Measurements from ENCODE around the gene AFF3. TPM values are rescaled to one million over a fixed set of nuclear protein-coding genes. Genes with fewer than 3 reads are reported as not detected.

Gene AFF3
- total and polyA plus RNA-seq, 2 donors (not counting 1 experiment from before 2014, with no cell fraction given) = 0.50 to 2.5 TPM

DNA sequence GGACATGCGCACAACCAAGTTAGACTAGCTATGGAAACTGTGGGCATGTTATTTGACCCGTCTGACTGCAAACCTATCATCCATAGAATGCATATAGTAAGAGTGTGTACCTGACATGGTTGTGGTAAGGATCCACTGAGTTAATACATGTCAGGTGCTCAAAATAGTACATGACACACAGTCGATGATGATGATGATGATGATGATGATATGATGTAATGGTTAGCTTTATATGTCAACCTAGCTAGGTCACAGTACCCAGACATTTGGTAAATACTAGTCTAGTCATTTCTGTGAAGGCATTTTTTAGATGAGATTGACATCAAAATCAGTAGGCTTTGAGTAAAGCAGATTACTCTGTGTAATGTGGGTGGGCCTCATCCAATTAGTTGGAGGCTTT, 204.1 kb downstream of the AFF3 start:
- Histone ChIP-seq H3K36me3 (ENCODE audit: control insufficient read depth, insufficient read depth, low read length) (no peaks in the 10 kb centered on the region), H3K4me3 (replicated peaks in 1 of 4; ENCODE audit: control extremely low read depth in 1 of 4, insufficient read depth in 1 of 4, low read depth in 3 of 4, low read length in 4 of 4) (no peak overlapping the region), H3K4me2 (ENCODE audit: extremely low read depth, insufficient read depth, low read length) (no peak overlapping the region), H3K4me1 (ENCODE audit: control insufficient read depth, extremely low read depth, insufficient read depth, low read length) (no peaks in the 10 kb centered on the region), H3K9me3 (ENCODE audit: control insufficient read depth, insufficient read depth, low read depth, low read length) (no peaks in the 10 kb centered on the region), H3K9ac (ENCODE audit: insufficient read depth, low read length) (no peak overlapping the region), H3K79me2 (ENCODE audit: control insufficient read depth, insufficient read depth, low read length) (no peaks in the 10 kb centered on the region), H3K27me3 (ENCODE audit: control insufficient read depth, insufficient read depth, low read length) (peaks cover 3% of the 10 kb centered on the region), H4K20me1 (ENCODE audit: control insufficient read depth, extremely low read depth, insufficient read depth, low read length) (no peaks in the 10 kb centered on the region), H2AFZ (ENCODE audit: low read length) (no peak overlapping the region), H3K27ac (ENCODE audit: insufficient read depth, low read length) (no peak overlapping the region)
- DNase-seq (ENCODE audit: low read depth in 2 of 2) = no peak
- TF ChIP-seq, protein P1, sequence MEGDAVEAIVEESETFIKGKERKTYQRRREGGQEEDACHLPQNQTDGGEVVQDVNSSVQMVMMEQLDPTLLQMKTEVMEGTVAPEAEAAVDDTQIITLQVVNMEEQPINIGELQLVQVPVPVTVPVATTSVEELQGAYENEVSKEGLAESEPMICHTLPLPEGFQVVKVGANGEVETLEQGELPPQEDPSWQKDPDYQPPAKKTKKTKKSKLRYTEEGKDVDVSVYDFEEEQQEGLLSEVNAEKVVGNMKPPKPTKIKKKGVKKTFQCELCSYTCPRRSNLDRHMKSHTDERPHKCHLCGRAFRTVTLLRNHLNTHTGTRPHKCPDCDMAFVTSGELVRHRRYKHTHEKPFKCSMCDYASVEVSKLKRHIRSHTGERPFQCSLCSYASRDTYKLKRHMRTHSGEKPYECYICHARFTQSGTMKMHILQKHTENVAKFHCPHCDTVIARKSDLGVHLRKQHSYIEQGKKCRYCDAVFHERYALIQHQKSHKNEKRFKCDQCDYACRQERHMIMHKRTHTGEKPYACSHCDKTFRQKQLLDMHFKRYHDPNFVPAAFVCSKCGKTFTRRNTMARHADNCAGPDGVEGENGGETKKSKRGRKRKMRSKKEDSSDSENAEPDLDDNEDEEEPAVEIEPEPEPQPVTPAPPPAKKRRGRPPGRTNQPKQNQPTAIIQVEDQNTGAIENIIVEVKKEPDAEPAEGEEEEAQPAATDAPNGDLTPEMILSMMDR (conservative IDR thresholded peaks at IDR 0.05 in 1 of 2, IDR thresholded peaks at IDR 0.05 in 1 of 2; ENCODE audit: low read depth in 1 of 2, low read length in 2 of 2) = no peak
- TF ChIP-seq EZH2 (IDR thresholded peaks at IDR 0.05; ENCODE audit: low read length, missing control alignments) = no peak

DNA sequence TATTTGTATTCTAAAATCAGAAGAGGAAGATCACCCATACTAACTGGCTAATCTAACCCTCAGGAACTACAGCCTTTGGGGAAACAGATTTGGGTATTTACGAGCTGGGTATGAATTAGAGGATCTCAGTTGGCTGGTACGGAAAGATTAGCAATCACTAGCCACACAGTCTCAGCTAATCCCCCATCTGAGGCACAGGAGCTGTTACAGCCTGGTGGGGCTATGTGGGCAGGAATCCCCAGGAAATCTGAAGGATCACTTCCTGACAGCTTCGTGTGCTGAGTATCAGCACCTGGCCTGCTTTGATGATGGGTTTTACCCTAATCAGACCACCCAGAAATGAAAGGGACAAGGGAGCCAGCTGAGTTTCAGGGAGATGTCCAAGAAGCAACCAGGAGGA, 206.3 kb downstream of the AFF3 start:
- Histone ChIP-seq H3K4me3 (replicated peaks in 1 of 4; ENCODE audit: control extremely low read depth in 1 of 4, insufficient read depth in 1 of 4, low read depth in 3 of 4, low read length in 4 of 4) (no peak overlapping the region), H3K27ac (ENCODE audit: insufficient read depth, low read length) (no peak overlapping the region), H3K27me3 (ENCODE audit: control insufficient read depth, insufficient read depth, low read length) (peaks cover 3% of the 10 kb centered on the region), H3K9ac (ENCODE audit: insufficient read depth, low read length) (no peak overlapping the region), H3K36me3 (ENCODE audit: control insufficient read depth, insufficient read depth, low read length) (no peaks in the 10 kb centered on the region), H4K20me1 (ENCODE audit: control insufficient read depth, extremely low read depth, insufficient read depth, low read length) (no peaks in the 10 kb centered on the region), H3K4me1 (ENCODE audit: control insufficient read depth, extremely low read depth, insufficient read depth, low read length) (no peaks in the 10 kb centered on the region), H3K4me2 (ENCODE audit: extremely low read depth, insufficient read depth, low read length) (no peak overlapping the region), H3K79me2 (ENCODE audit: control insufficient read depth, insufficient read depth, low read length) (no peaks in the 10 kb centered on the region), H2AFZ (ENCODE audit: low read length) (no peak overlapping the region), H3K9me3 (ENCODE audit: control insufficient read depth, insufficient read depth, low read depth, low read length) (no peaks in the 10 kb centered on the region)
- no peak for DNase-seq (ENCODE audit: low read depth in 2 of 2)
- TF ChIP-seq EZH2 (IDR thresholded peaks at IDR 0.05; ENCODE audit: low read length, missing control alignments) = no peak
- TF ChIP-seq, protein P1 (conservative IDR thresholded peaks at IDR 0.05 in 1 of 2, IDR thresholded peaks at IDR 0.05 in 1 of 2; ENCODE audit: low read depth in 1 of 2, low read length in 2 of 2) = no peak

DNA sequence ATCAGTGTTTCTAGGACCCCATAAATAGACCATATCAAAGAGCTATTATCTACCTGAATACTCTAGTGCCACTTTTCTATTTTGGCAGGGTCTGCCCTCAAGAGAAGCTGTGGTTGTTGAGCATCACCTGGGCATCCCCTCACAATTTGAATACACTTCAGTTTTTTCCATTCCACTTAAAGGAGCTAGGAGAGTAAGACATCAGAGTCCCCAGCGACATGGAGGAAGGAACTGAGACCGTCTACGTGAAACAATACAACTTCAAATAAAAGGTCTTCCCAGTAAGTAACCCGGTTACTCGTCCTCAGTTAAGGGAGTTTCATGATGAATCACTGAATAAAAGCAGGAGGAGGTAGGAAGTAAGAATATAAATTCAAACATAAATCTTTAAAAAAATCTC, 206.7 kb downstream of the AFF3 start:
- Histone ChIP-seq H3K79me2 (ENCODE audit: control insufficient read depth, insufficient read depth, low read length) (no peaks in the 10 kb centered on the region), H4K20me1 (ENCODE audit: control insufficient read depth, extremely low read depth, insufficient read depth, low read length) (no peaks in the 10 kb centered on the region), H3K4me1 (ENCODE audit: control insufficient read depth, extremely low read depth, insufficient read depth, low read length) (no peaks in the 10 kb centered on the region), H3K4me2 (ENCODE audit: extremely low read depth, insufficient read depth, low read length) (no peak overlapping the region), H3K9ac (ENCODE audit: insufficient read depth, low read length) (no peak overlapping the region), H3K27ac (ENCODE audit: insufficient read depth, low read length) (no peak overlapping the region), H3K36me3 (ENCODE audit: control insufficient read depth, insufficient read depth, low read length) (no peaks in the 10 kb centered on the region), H3K4me3 (replicated peaks in 1 of 4; ENCODE audit: control extremely low read depth in 1 of 4, insufficient read depth in 1 of 4, low read depth in 3 of 4, low read length in 4 of 4) (no peak overlapping the region), H3K27me3 (ENCODE audit: control insufficient read depth, insufficient read depth, low read length) (peaks cover 3% of the 10 kb centered on the region), H3K9me3 (ENCODE audit: control insufficient read depth, insufficient read depth, low read depth, low read length) (no peaks in the 10 kb centered on the region), H2AFZ (ENCODE audit: low read length) (no peak overlapping the region)
- DNase-seq (ENCODE audit: low read depth in 2 of 2) = no peak
- TF ChIP-seq, protein P1 (conservative IDR thresholded peaks at IDR 0.05 in 1 of 2, IDR thresholded peaks at IDR 0.05 in 1 of 2; ENCODE audit: low read depth in 1 of 2, low read length in 2 of 2) = no peak
- TF ChIP-seq EZH2 (IDR thresholded peaks at IDR 0.05; ENCODE audit: low read length, missing control alignments) = no peak

All from fibroblast of lung (primary cell).